GM10847 (cell line): ENCODE results near the gene KLHL25.

Experiments used
- POLR2A ChIP-seq: IDR thresholded peaks from 2 replicates; pipeline ENCODE4 v1.6.1; 2011; ENCODE audit not compliant: insufficient read length; ENCODE audit errors: extremely low read depth

Gene KLHL25

GRCh38 chr15:85759376-85759775 is 35.3 kb downstream of the KLHL25 start:
- TF ChIP-seq POLR2A: no peak

GRCh38 chr15:85758655-85758978 is 36.1 kb downstream of the KLHL25 start:
- TF ChIP-seq POLR2A: no peak

GRCh38 chr15:85757939-85758654 is 36.6 kb downstream of the KLHL25 start:
- TF ChIP-seq POLR2A: no peak

- TF ChIP-seq POLR2A: no peak
These were observed 37.4 kb downstream of the KLHL25 start for GRCh38 chr15:85757073-85757938.

GRCh38 chr15:85756411-85757072 is 38.2 kb downstream of the KLHL25 start:
- TF ChIP-seq POLR2A: no peak

- no peak for TF ChIP-seq POLR2A
These were observed 38.8 kb downstream of the KLHL25 start for GRCh38 chr15:85755942-85756341.

- TF ChIP-seq POLR2A: no peak
These were observed 39.3 kb downstream of the KLHL25 start for GRCh38 chr15:85755471-85755870.

GRCh38 chr15:85754989-85755388 is 39.7 kb downstream of the KLHL25 start:
- TF ChIP-seq POLR2A: no peak

GRCh38 chr15:85753791-85754452 is 40.8 kb downstream of the KLHL25 start:
- no peak for TF ChIP-seq POLR2A

- no peak for TF ChIP-seq POLR2A
These were observed 41.5 kb downstream of the KLHL25 start for GRCh38 chr15:85753261-85753660.

GRCh38 chr15:85752491-85752961 is 42.2 kb downstream of the KLHL25 start:
- no peak for TF ChIP-seq POLR2A

- no peak for TF ChIP-seq POLR2A
These were observed 42.6 kb downstream of the KLHL25 start for GRCh38 chr15:85752124-85752475.

- TF ChIP-seq POLR2A: no peak
These were observed 43.2 kb downstream of the KLHL25 start for GRCh38 chr15:85751291-85752123.
